HG02943 (cell line): ENCODE measurements around the gene FAF1.
"Not testable (repeated sequence)": the region's sequence is repeated elsewhere in the genome, so short reads cannot be mapped to it uniquely, and the experiment has no call there.

Experiments
- ATAC-seq: cut with Tn5 transposase; IDR thresholded peaks from one replicate; pipeline ENCODE4 v1.9.1; 2021; ENCODE audit warnings: mild to moderate bottlenecking, low read depth, moderate library complexity; ENCODE audit not compliant: unreplicated experiment

The FAF1 gene

GRCh38 chr1:50716455-50716854, 243.6 kb downstream of the FAF1 start:
- not testable (repeated sequence) for ATAC-seq

- ATAC-seq = no peak
Observed at GRCh38 chr1:50710099-50710498, 250.0 kb downstream of the FAF1 start.

- ATAC-seq = no peak
Observed at GRCh38 chr1:50707824-50708223, 252.2 kb downstream of the FAF1 start.

GRCh38 chr1:50705699-50706098, 254.4 kb downstream of the FAF1 start:
- no peak for ATAC-seq

GRCh38 chr1:50705041-50705440, 255.0 kb downstream of the FAF1 start:
- ATAC-seq = no peak

- no peak for ATAC-seq
Observed at GRCh38 chr1:50704126-50704525, 255.9 kb downstream of the FAF1 start.

GRCh38 chr1:50703240-50703639, 256.8 kb downstream of the FAF1 start:
- ATAC-seq = no peak

- no peak for ATAC-seq
Observed at GRCh38 chr1:50702395-50702794, 257.7 kb downstream of the FAF1 start.

- ATAC-seq = no peak
Observed at GRCh38 chr1:50701706-50702317, 258.3 kb downstream of the FAF1 start.

- no peak for ATAC-seq
Observed at GRCh38 chr1:50700621-50701020, 259.4 kb downstream of the FAF1 start.

GRCh38 chr1:50700214-50700613, 259.9 kb downstream of the FAF1 start:
- no peak for ATAC-seq

- no peak for ATAC-seq
Observed at GRCh38 chr1:50699795-50700194, 260.3 kb downstream of the FAF1 start.

GRCh38 chr1:50697440-50698421, 262.3 kb downstream of the FAF1 start:
- ATAC-seq = no peak

GRCh38 chr1:50693829-50694228, 266.2 kb downstream of the FAF1 start:
- no peak for ATAC-seq

- ATAC-seq = no peak
Observed at GRCh38 chr1:50684185-50684584, 275.9 kb downstream of the FAF1 start.

GRCh38 chr1:50681931-50682330, 278.1 kb downstream of the FAF1 start:
- no peak for ATAC-seq

GRCh38 chr1:50667710-50668356, 292.2 kb downstream of the FAF1 start:
- ATAC-seq = no peak

- no peak for ATAC-seq
Observed at GRCh38 chr1:50667272-50667671, 292.8 kb downstream of the FAF1 start.

GRCh38 chr1:50666849-50667248, 293.2 kb downstream of the FAF1 start:
- no peak for ATAC-seq

- ATAC-seq = no peak
Observed at GRCh38 chr1:50665413-50665812, 294.7 kb downstream of the FAF1 start.

GRCh38 chr1:50661626-50662025, 298.4 kb downstream of the FAF1 start:
- no peak for ATAC-seq
